Stimulated activated CD8-positive, alpha-beta memory T cell treated with anti-CD3 and anti-CD28 coated beads, Interleukin-12 subunit alpha, Interleukin-12 subunit beta, amount 100 ng/mL, for 4 hours (primary cell): ENCODE results near the gene QPRT.
"Not testable (repeated sequence)": the region's sequence is repeated elsewhere in the genome, so short reads cannot be mapped to it uniquely, and the experiment has no call there.

ENCODE experiments used
- DNase-seq: peaks from one replicate; pipeline ENCODE4 v3.0.0-alpha.2; 2020; ENCODE audit warnings: low read depth

QPRT gene

GRCh38 chr16:29694384-29695195, 15.6 kb downstream of the QPRT start:
- no peak for DNase-seq

GRCh38 chr16:29695675-29696074, 16.7 kb downstream of the QPRT start:
- DNase-seq, result not testable (repeated sequence)

GRCh38 chr16:29696881-29697331, 17.9 kb downstream of the QPRT start:
- DNase-seq, result no peak

- no peak for DNase-seq
These were observed 18.4 kb downstream of the QPRT start for GRCh38 chr16:29697391-29697790.

GRCh38 chr16:29698042-29698441, 19.1 kb downstream of the QPRT start:
- DNase-seq, result no peak

GRCh38 chr16:29698484-29699323, 19.7 kb downstream of the QPRT start:
- no peak for DNase-seq

GRCh38 chr16:29699324-29700219, 20.6 kb downstream of the QPRT start:
- no peak for DNase-seq

GRCh38 chr16:29700253-29700987, 21.4 kb downstream of the QPRT start:
- peak; percentile 59 for DNase-seq

- DNase-seq, result no peak
These were observed 22.2 kb downstream of the QPRT start for GRCh38 chr16:29701214-29701555.

GRCh38 chr16:29702269-29702668, 23.3 kb downstream of the QPRT start:
- no peak for DNase-seq

GRCh38 chr16:29705030-29705429, 26.1 kb downstream of the QPRT start:
- DNase-seq, result no peak

- DNase-seq, result not testable (repeated sequence)
These were observed 28.2 kb downstream of the QPRT start for GRCh38 chr16:29707160-29707559.

- DNase-seq, result no peak
These were observed 30.1 kb downstream of the QPRT start for GRCh38 chr16:29708917-29709600.

- not testable (repeated sequence) for DNase-seq
These were observed 30.7 kb downstream of the QPRT start for GRCh38 chr16:29709657-29710056.

GRCh38 chr16:29710227-29711219, 31.5 kb downstream of the QPRT start:
- no peak for DNase-seq

GRCh38 chr16:29712809-29713208, 33.8 kb downstream of the QPRT start:
- no peak for DNase-seq

- no peak for DNase-seq
These were observed 35.4 kb downstream of the QPRT start for GRCh38 chr16:29714396-29714795.

GRCh38 chr16:29714972-29715371, 36.0 kb downstream of the QPRT start:
- no peak for DNase-seq

- no peak for DNase-seq
These were observed 38.1 kb downstream of the QPRT start for GRCh38 chr16:29717113-29717512.

- no peak for DNase-seq
These were observed 40.1 kb downstream of the QPRT start for GRCh38 chr16:29719063-29719462.
